Spleen (tissue), 11 donors: ENCODE data around the gene IL1R2. TPM values are rescaled to one million over a fixed set of nuclear protein-coding genes. Genes with fewer than 3 reads are reported as not detected.

ENCODE experiments used
- DNase-seq: peaks from one replicate; pipeline ENCODE4 v3.0.0-alpha.2; 2020
- H3K27ac ChIP-seq, 8 donors: fragments of 200-600 bp; sonication (generic) in 7 of 8; 1 replicate in 4 of 8; 2 replicates in 4 of 8; pipeline versions ENCODE4 v1.5.0 to v1.8.0; 2016 to 2021; ENCODE audit warnings: inconsistent platforms in 4 of 8, mild to moderate bottlenecking in 4 of 8, moderate library complexity in 1 of 8
- H3K27me3 ChIP-seq, 7 donors: fragments of 200-600 bp; sonication (generic) in 6 of 7; replicated peaks in 1 of 7; 1 replicate in 4 of 7; 2 replicates in 3 of 7; pipeline versions ENCODE4 v1.5.0 to v1.8.0; 2016 to 2021; ENCODE audit warnings: inconsistent platforms in 3 of 7, mild to moderate bottlenecking in 1 of 7
- H3K36me3 ChIP-seq, 6 donors: fragments of 200-600 bp; sonication (generic) in 5 of 6; 1 replicate in 4 of 6; 2 replicates in 2 of 6; pipeline versions ENCODE4 v1.5.0 to v1.8.0; 2016 to 2021; ENCODE audit warnings: inconsistent platforms in 2 of 6
- H3K4me1 ChIP-seq, 6 donors: fragments of 200-600 bp; sonication (generic) in 5 of 6; 1 replicate in 3 of 6; 2 replicates in 3 of 6; pipeline versions ENCODE4 v1.5.0 to v1.8.0; 2016 to 2021; ENCODE audit warnings: inconsistent platforms in 3 of 6
- H3K4me3 ChIP-seq, 8 donors: fragments of 200-600 bp; sonication (generic) in 7 of 8; 1 replicate in 4 of 8; 2 replicates in 4 of 8; pipeline versions ENCODE4 v1.5.0 to v1.8.0; 2016 to 2021; ENCODE audit warnings: inconsistent platforms in 4 of 8, mild to moderate bottlenecking in 4 of 8, moderate library complexity in 2 of 8
- H3K9me3 ChIP-seq, 8 donors: fragments of 200-600 bp; sonication (generic) in 7 of 8; 1 replicate in 4 of 8; 2 replicates in 4 of 8; pipeline versions ENCODE4 v1.5.0 to v1.8.0; 2016 to 2021; ENCODE audit warnings: inconsistent platforms in 4 of 8
- CTCF ChIP-seq, 11 experiments: fragments of 200-600 bp in 7 of 11; fragments of 450-650 bp in 4 of 11; sonication (generic) in 4 of 11; IDR thresholded peaks in 8 of 11; conservative IDR thresholded peaks in 3 of 11; 1 replicate in 7 of 11; 2 replicates in 4 of 11; pipeline versions ENCODE4 v1.4.0 to v1.8.0; 2016 to 2021; ENCODE audit warnings: antibody characterized with exemption in 11 of 11, inconsistent platforms in 4 of 11, mild to moderate bottlenecking in 1 of 11
- POLR2A ChIP-seq, 3 donors: fragments of 450-650 bp; IDR thresholded peaks; one replicate each; pipeline ENCODE4 v1.5.1; 2017; ENCODE audit warnings: antibody characterized with exemption in 3 of 3, mild to moderate bottlenecking in 1 of 3
- POLR2AphosphoS5 ChIP-seq, 3 donors: sonication (generic); formaldehyde crosslinking; IDR thresholded peaks; one replicate each; pipeline ENCODE4 v1.5.1; 2017; ENCODE audit warnings: antibody characterized with exemption in 3 of 3
- WGBS, 5 donors: extraction: QIAGEN DNeasy Blood & Tissue Kit in 3 of 5; methylation state at CpG; one replicate each; pipeline versions ENCODE4 v1.1.5 to v1.1.7; 2013 to 2018; 5-methylcytosine and 5-hydroxymethylcytosine counted together
- intact Hi-C: fragments of 100-400 bp; cut with DNase I; formaldehyde crosslinking; loops from one replicate; pipeline ENCODE4 v1.15.0; 2023; ENCODE audit warnings: low total_unique reads
- polyA plus RNA-seq, 3 donors: library from polyadenylated mRNA; stranded (reverse); fragments of 200-250 nt; gene quantifications; one replicate each; pipeline ENCODE4 v1.2.1, GENCODE V29; 2013
- total RNA-seq, 7 donors: library from RNA; depleted of rRNA in 3 of 7; stranded (reverse); fragments of >200 nt in 3 of 7; fragmentation: NEBNext Ultra II Directional in 4 of 7; extraction: Animal tissue kit (Norgen Biotek cat#: 25700) in 4 of 7; gene quantifications; one replicate each; pipeline versions ENCODE4 v1.1.0 to v1.2.1, GENCODE V29; 2016 to 2021
- donor health status: healthy with polysubstance abuse.
- donor health status: DM: no; HTN: no; CAD: no; lungs with moderate emphysema.
- donor health status: DM: no; HTN: no; CAD: no.
- donor health status: Bipolar disorder and iron deficiency.
- donor health status: healthy.
- donor health status: DM: no; HTN: no; CAD: no.
- donor health status: DM: yes; HTN: yes; CAD: no.

IL1R2 gene
- total and polyA plus RNA-seq, 10 donors, result 20.1 to 607 (median 116) TPM

GRCh38 chr2:101995804-101996203 is 4.0 kb downstream of the IL1R2 start:
- DNase-seq, result no peak
- no peaks in the 10 kb centered on the region for H3K27me3 ChIP-seq
- H3K27ac ChIP-seq, result peak overlapping the region in 4 of 8 donors; percentile 28 to 95 (median 86)
- H3K4me3 ChIP-seq, result peak overlapping the region in 4 of 8 donors; percentile 7 to 60 (median 41)
- peaks cover 0 to 53% (median 8%) of the 10 kb centered on the region in 6 donors for H3K4me1 ChIP-seq
- 87 to 95% (median 89%) methylated on average over 9 of the region's 9 CpGs for WGBS, 5 donors
- TF ChIP-seq POLR2AphosphoS5 (IDR thresholded peaks at IDR 0.05) (peak; percentile 22 to 79 (median 77)), CTCF (IDR thresholded peaks at IDR 0.05 in 8 of 11, conservative IDR thresholded peaks at IDR 0.05 in 3 of 11) (no peak)
- H3K36me3 ChIP-seq, result peaks cover 0 to 56% (median 0%) of the 10 kb centered on the region in 6 donors
- no peaks in the 10 kb centered on the region for H3K9me3 ChIP-seq
- intact Hi-C loops, result no loop called here

- Histone ChIP-seq H3K27ac (peak overlapping the region in 1 of 8 donors; percentile 95), H3K4me3 (peak overlapping the region in 2 of 8 donors; percentile 24 to 43), H3K27me3 (no peaks in the 10 kb centered on the region), H3K36me3 (peaks cover 0 to 70% (median 0%) of the 10 kb centered on the region in 6 donors), H3K4me1 (peaks cover 0 to 55% (median 2%) of the 10 kb centered on the region in 6 donors), H3K9me3 (no peaks in the 10 kb centered on the region)
- 81 to 97% (median 86%) methylated on average over 2 of the region's 2 CpGs for WGBS, 5 donors
- intact Hi-C loops, result no loop called here
- peak in 2 of 3 donors; percentile 10 to 47 for TF ChIP-seq POLR2AphosphoS5 (IDR thresholded peaks at IDR 0.05)
- TF ChIP-seq POLR2A (IDR thresholded peaks at IDR 0.05), result no peak
- TF ChIP-seq CTCF (IDR thresholded peaks at IDR 0.05 in 8 of 11, conservative IDR thresholded peaks at IDR 0.05 in 3 of 11), result no peak
- no peak for DNase-seq
These were observed 6.8 kb downstream of the IL1R2 start for GRCh38 chr2:101998556-101998895.

GRCh38 chr2:101998896-101999789 is 7.4 kb downstream of the IL1R2 start:
- Histone ChIP-seq H3K27ac (peak overlapping the region in 1 of 8 donors; percentile 95), H3K27me3 (no peaks in the 10 kb centered on the region), H3K4me1 (peaks cover 0 to 59% (median 3%) of the 10 kb centered on the region in 6 donors), H3K9me3 (no peaks in the 10 kb centered on the region), H3K4me3 (peak overlapping the region in 3 of 8 donors; percentile 0 to 43 (median 24)), H3K36me3 (peaks cover 0 to 74% (median 0%) of the 10 kb centered on the region in 6 donors)
- WGBS, 5 donors, result 68 to 87% (median 82%) methylated on average over 6 of the region's 6 CpGs
- DNase-seq, result no peak
- intact Hi-C loops, result no loop called here
- TF ChIP-seq POLR2AphosphoS5 (IDR thresholded peaks at IDR 0.05) (peak in 1 of 3 donors; percentile 41), CTCF (IDR thresholded peaks at IDR 0.05 in 8 of 11, conservative IDR thresholded peaks at IDR 0.05 in 3 of 11) (no peak)

- WGBS, 5 donors, result 84 to 94% (median 91%) methylated on average over 6 of the region's 6 CpGs
- Histone ChIP-seq H3K4me3 (peak overlapping the region in 2 of 8 donors; percentile 19 to 22), H3K27me3 (no peaks in the 10 kb centered on the region), H3K27ac (peak overlapping the region in 1 of 8 donors; percentile 95), H3K9me3 (no peaks in the 10 kb centered on the region), H3K4me1 (peaks cover 0 to 68% (median 8%) of the 10 kb centered on the region in 6 donors), H3K36me3 (peaks cover 0 to 83% (median 0%) of the 10 kb centered on the region in 6 donors)
- TF ChIP-seq CTCF (IDR thresholded peaks at IDR 0.05 in 8 of 11, conservative IDR thresholded peaks at IDR 0.05 in 3 of 11), result no peak
- peak in 1 of 3 donors; percentile 59 for TF ChIP-seq POLR2AphosphoS5 (IDR thresholded peaks at IDR 0.05)
- no peak for TF ChIP-seq POLR2A (IDR thresholded peaks at IDR 0.05)
- DNase-seq, result no peak
- intact Hi-C loops, result loop anchor here (10.0 kb wide), 1 partner anchor 445 kb away; no protein-coding TSS in a partner anchor
These were observed 8.3 kb downstream of the IL1R2 start for GRCh38 chr2:102000012-102000411.
